ENCODE measurements around the gene PPFIA2. TPM values are rescaled to one million over a fixed set of nuclear protein-coding genes. Genes with fewer than 3 reads are reported as not detected.
"Not testable (repeated sequence)": the region's sequence is repeated elsewhere in the genome, so short reads cannot be mapped to it uniquely, and the experiment has no call there.

Gene PPFIA2
- total RNA-seq, 4 donors from 2014 or later, result 0.37 to 8.9 (median 0.55) TPM; not detected in 1

- in situ Hi-C loops (cut with MboI; ENCODE audit: low pct_ligation_motif_present in 1 of 4, low pct_unique_long_range_greater_than_20kb in 1 of 4, low sequenced_read_pairs in 3 of 4), result no loop called here
These were observed 79.5 kb downstream of the PPFIA2 start for GRCh38 chr12:81679614-81680013.

GRCh38 chr12:81670759-81671158 is 88.4 kb downstream of the PPFIA2 start:
- intact Hi-C loops (cut with DNase I; ENCODE audit: low total_unique reads) (no loop called here), in situ Hi-C loops (cut with MboI; ENCODE audit: low pct_ligation_motif_present in 1 of 4, low pct_unique_long_range_greater_than_20kb in 1 of 4, low sequenced_read_pairs in 3 of 4) (loop anchor here in 1 of 4 donors (25.0 kb wide), 1 partner anchor 667 kb away; no protein-coding TSS in a partner anchor)
- Histone ChIP-seq H3K4me1 (no peaks in the 10 kb centered on the region), H3K4me3 (no peak overlapping the region), H3K27me3 (no peaks in the 10 kb centered on the region), H3K36me3 (no peaks in the 10 kb centered on the region), H3K9me3 (no peaks in the 10 kb centered on the region), H3K27ac (no peak overlapping the region)
- no peak for DNase-seq
- no peak for TF ChIP-seq EP300 (IDR thresholded peaks at IDR 0.05; ENCODE audit: low read depth)
- no peak for TF ChIP-seq POLR2A (IDR thresholded peaks at IDR 0.05)
- TF ChIP-seq POLR2AphosphoS5 (IDR thresholded peaks at IDR 0.05), result no peak
- no peak for TF ChIP-seq CTCF (IDR thresholded peaks at IDR 0.05)

More at GRCh38 chr12:81679614-81680013, 79.5 kb downstream of the PPFIA2 start:
- Histone ChIP-seq H3K4me3 (no peak overlapping the region), H3K27ac (no peak overlapping the region), H3K4me1 (no peaks in the 10 kb centered on the region), H3K36me3 (no peaks in the 10 kb centered on the region), H3K9me3 (no peaks in the 10 kb centered on the region), H3K27me3 (no peaks in the 10 kb centered on the region)
- intact Hi-C loops (cut with DNase I; ENCODE audit: low total_unique reads), result no loop called here
- TF ChIP-seq EP300 (IDR thresholded peaks at IDR 0.05; ENCODE audit: low read depth) (no peak), POLR2A (IDR thresholded peaks at IDR 0.05) (no peak), CTCF (IDR thresholded peaks at IDR 0.05) (no peak), POLR2AphosphoS5 (IDR thresholded peaks at IDR 0.05) (no peak)
- DNase-seq, result no peak
- 29 to 54% methylated on average over 2 of the region's 2 CpGs for WGBS, 2 donors (ENCODE audit: low coverage in 1 of 2)

- no peaks in the 10 kb centered on the region for H3K36me3 ChIP-seq
- WGBS, 2 donors (ENCODE audit: low coverage in 1 of 2), result 0 to 27% methylated on average over 1 of the region's 1 CpG
- no peak overlapping the region for H3K27ac ChIP-seq
- intact Hi-C loops (cut with DNase I; ENCODE audit: low total_unique reads), result no loop called here
- H3K27me3 ChIP-seq, result no peaks in the 10 kb centered on the region
- H3K4me3 ChIP-seq, result no peak overlapping the region
- TF ChIP-seq POLR2A (IDR thresholded peaks at IDR 0.05) (no peak), EP300 (IDR thresholded peaks at IDR 0.05; ENCODE audit: low read depth) (no peak), POLR2AphosphoS5 (IDR thresholded peaks at IDR 0.05) (no peak), CTCF (IDR thresholded peaks at IDR 0.05) (no peak)
- no peaks in the 10 kb centered on the region for H3K9me3 ChIP-seq
- in situ Hi-C loops (cut with MboI; ENCODE audit: low pct_ligation_motif_present in 1 of 4, low pct_unique_long_range_greater_than_20kb in 1 of 4, low sequenced_read_pairs in 3 of 4), result loop anchor here in 1 of 4 donors (25.0 kb wide), 1 partner anchor 669 kb away; no protein-coding TSS in a partner anchor
- no peak for DNase-seq
- no peaks in the 10 kb centered on the region for H3K4me1 ChIP-seq
These were observed 90.7 kb downstream of the PPFIA2 start for GRCh38 chr12:81668475-81668874.

- in situ Hi-C loops (cut with MboI; ENCODE audit: low pct_ligation_motif_present in 1 of 4, low pct_unique_long_range_greater_than_20kb in 1 of 4, low sequenced_read_pairs in 3 of 4), result loop anchor here in 1 of 4 donors (25.0 kb wide), 1 partner anchor 678 kb away; no protein-coding TSS in a partner anchor
- H3K27ac ChIP-seq; H3K36me3 ChIP-seq; H3K27me3 ChIP-seq; H3K4me1 ChIP-seq; intact Hi-C loops (cut with DNase I; ENCODE audit: low total_unique reads); H3K4me3 ChIP-seq; H3K9me3 ChIP-seq; DNase-seq: not testable (repeated sequence)
- 80 to 92% methylated on average over 2 to 6 of the region's 6 CpGs for WGBS, 2 donors (ENCODE audit: low coverage in 1 of 2)
These were observed 99.8 kb downstream of the PPFIA2 start for GRCh38 chr12:81659310-81659709.

- H3K4me1 ChIP-seq, result no peaks in the 10 kb centered on the region
- no peaks in the 10 kb centered on the region for H3K27me3 ChIP-seq
- H3K4me3 ChIP-seq, result no peak overlapping the region
- TF ChIP-seq POLR2AphosphoS5 (IDR thresholded peaks at IDR 0.05), result no peak
- no peak for TF ChIP-seq POLR2A (IDR thresholded peaks at IDR 0.05)
- no peak for TF ChIP-seq EP300 (IDR thresholded peaks at IDR 0.05; ENCODE audit: low read depth)
- TF ChIP-seq CTCF (IDR thresholded peaks at IDR 0.05), result peak; percentile 24 to 39 (median 34)
- no peaks in the 10 kb centered on the region for H3K36me3 ChIP-seq
- 6 to 7% methylated on average over 1 of the region's 1 CpG for WGBS, 2 donors (ENCODE audit: low coverage in 1 of 2)
- H3K27ac ChIP-seq, result no peak overlapping the region
- in situ Hi-C loops (cut with MboI; ENCODE audit: low pct_ligation_motif_present in 1 of 4, low pct_unique_long_range_greater_than_20kb in 1 of 4, low sequenced_read_pairs in 3 of 4) (loop anchor here (25.0 kb wide), 2 partner anchors 182 to 693 kb away; no protein-coding TSS in a partner anchor), intact Hi-C loops (cut with DNase I; ENCODE audit: low total_unique reads) (loop anchor here (10.0 kb wide), 1 partner anchor 710 kb away; the partner anchor contains the start of genes CCDC59 and METTL25)
- no peak for DNase-seq
- no peaks in the 10 kb centered on the region for H3K9me3 ChIP-seq
These were observed 114.6 kb downstream of the PPFIA2 start for GRCh38 chr12:81644503-81644902.
